HL-60/S4 (cell line): ENCODE measurements around the gene DEFB124.
"Not testable (repeated sequence)": the region's sequence is repeated elsewhere in the genome, so short reads cannot be mapped to it uniquely, and the experiment has no call there.

Source experiments
- in situ Hi-C: fragments of 300-500 bp; cut with MboI; formaldehyde crosslinking; loops from 2 replicates; pipeline ENCODE4 v1.14.3; 2022; ENCODE audit warnings: low sequenced_read_pairs

Gene DEFB124

DNA sequence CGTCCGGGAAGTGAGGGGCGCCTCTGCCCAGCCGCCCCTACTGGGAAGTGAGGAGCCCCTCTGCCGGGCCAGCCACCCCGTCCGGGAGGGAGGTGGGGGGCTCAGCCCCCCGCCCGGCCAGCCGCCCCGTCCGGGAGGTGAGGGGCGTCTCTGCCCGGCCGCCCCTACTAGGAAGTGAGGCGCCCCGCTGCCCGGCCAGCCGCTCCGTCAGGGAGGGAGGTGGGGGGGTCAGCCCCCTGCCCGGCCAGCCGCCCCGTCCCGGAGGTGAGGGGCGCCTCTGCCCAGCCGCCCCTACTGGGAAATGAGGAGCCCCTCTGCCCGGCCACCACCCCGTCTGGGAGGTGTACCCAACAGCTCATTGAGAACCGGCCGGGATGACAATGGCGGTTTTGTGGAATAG lies 47.4 kb downstream of the DEFB124 start:
- in situ Hi-C loops = not testable (repeated sequence)

DNA sequence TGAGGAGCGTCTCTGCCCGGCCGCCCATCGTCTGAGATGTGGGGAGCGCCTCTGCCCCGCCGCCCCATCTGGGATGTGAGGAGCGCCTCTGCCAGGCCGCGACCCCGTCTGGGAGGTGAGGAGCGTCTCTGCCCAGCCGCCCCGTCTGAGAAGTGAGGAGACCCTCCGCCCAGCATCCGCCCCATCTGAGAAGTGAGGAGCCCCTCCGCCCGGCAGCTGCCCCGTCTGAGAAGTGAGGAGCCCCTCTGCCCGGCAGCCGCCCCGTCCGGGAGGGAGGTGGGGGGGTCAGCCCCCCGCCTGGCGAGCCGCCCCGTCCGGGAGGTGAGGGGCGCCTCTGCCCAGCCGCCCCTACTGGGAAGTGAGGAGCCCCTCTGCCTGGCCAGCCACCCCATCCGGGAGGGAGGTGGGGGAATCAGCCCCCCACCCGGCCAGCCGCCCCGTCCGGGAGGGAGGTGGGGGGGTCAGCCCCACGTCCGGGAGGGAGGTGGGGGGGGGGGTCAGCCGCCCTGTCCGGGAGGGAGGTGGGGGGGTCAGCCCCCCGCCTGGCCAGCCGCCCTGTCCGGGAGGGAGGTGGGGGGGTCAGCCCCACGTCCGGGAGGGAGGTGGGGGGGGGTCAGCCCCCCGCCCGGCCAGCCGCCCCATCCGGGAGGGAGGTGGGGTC lies 47.9 kb downstream of the DEFB124 start:
- in situ Hi-C loops = not testable (repeated sequence)

DNA sequence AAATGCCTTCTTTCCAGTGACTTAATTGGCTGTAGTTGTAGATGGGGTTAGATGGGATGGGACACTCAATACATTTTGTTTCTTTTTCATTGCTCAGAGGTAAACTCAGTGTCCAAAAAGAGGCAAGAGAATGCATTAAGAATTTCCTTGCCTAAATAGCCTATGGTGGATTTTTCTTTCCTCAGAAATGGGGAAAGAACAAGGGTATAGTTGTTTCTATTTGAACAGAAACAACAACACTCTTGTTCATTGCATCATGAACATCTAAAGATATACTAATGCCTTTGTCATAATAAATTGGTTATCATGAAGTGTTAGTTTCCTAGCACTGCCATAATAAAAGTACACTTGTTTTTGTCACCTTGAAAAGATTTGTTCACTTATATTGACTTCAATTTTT lies 49.1 kb downstream of the DEFB124 start:
- in situ Hi-C loops = no loop called here

DNA sequence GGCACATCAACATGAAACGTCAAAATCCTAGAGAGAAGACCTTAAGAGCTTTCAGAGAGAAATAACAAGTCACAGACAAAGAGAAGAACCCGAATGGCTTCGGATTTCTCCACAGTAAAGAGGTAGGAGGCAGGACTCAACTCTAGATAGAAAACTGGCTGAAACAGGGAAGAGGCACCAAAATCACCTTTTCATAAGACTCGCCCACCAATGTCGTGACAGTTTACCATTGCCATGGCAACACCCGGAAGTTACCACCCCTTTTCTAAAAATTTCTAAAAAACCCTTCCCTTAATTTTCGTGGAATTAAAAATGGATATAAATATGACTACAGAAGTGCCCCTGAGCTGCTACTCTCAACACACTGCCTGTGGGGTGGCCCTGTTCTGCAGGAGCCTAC lies 56.6 kb downstream of the DEFB124 start:
- in situ Hi-C loops = no loop called here

DNA sequence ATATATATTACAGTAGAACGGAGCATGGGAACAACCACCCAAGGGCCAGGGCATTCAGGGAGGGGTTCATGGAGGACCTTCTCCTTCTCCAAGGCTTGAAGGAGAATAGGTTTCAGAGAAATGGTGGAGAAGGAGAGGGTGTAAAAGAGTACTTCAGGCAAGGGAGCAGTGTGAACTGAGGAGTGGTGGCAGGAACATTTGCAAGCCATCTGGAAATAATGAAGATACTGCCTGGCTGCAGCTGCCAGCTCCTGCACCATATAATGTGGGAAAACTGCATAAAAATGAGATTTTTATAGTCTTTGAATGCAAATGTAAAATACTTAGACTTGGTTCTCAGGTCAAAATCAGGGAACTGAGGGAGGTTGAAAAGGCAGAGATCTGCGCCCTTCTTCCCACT lies 59.3 kb downstream of the DEFB124 start:
- in situ Hi-C loops = no loop called here
